NCI-H1105 treated with DMSO at 0.1 percent for 48 hours (cell line): ENCODE results near the gene NTNG2.
"Not testable (repeated sequence)": the region's sequence is repeated elsewhere in the genome, so short reads cannot be mapped to it uniquely, and the experiment has no call there.

Experiments used
- DNase-seq: peaks from one replicate; lab custom pipeline; 2025; lab: John Stamatoyannopoulos, UW

NTNG2 gene

DNA sequence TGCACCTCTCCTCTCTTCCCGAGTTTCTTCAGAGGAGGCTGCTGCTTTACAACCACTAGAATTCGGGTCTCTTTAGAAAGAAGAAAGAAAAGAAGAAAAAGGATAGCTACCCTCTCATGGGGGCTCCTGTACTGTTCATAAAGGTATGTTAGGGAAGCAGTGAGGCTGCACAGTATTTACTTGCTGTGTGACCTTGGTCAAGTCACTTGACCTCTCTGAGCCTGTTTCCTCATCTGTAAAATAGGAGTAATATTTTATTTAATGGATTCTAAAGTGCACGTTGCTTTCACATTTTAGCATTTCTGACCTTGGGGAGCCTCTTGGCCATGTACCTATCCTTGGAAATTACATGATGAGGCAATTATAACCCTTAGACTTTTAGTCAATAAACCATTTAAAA, 104.2 kb downstream of the NTNG2 start:
- DNase-seq = no peak

GRCh38 chr9:132267660-132268059, 105.8 kb downstream of the NTNG2 start:
- no peak for DNase-seq

- peak; percentile 62 for DNase-seq
Measured at GRCh38 chr9:132268725-132269352, 107.0 kb downstream of the NTNG2 start.

- not testable (repeated sequence) for DNase-seq
Measured at GRCh38 chr9:132269704-132270516, 108.1 kb downstream of the NTNG2 start.

DNA sequence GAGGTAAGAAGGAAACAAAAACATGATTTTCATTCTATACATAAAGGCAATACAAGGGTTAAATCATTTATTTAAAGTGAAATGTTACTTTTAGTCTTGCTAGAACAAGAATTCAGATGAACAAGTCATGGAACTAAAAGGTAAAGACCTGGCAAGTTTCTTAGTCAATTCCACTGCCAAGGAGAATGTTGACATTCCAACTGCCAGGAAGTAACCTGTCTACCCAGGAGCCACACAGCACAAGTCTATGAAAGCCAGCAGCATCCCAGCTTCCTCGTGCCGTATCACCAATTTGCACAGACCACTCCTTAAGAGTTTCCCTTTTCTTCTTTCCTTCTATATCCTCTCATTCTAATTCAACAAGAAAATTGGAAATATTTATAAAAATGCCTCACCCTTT, 113.0 kb downstream of the NTNG2 start:
- DNase-seq = no peak

GRCh38 chr9:132283165-132283564, 121.3 kb downstream of the NTNG2 start:
- no peak for DNase-seq

GRCh38 chr9:132283863-132284262, 122.0 kb downstream of the NTNG2 start:
- no peak for DNase-seq

DNA sequence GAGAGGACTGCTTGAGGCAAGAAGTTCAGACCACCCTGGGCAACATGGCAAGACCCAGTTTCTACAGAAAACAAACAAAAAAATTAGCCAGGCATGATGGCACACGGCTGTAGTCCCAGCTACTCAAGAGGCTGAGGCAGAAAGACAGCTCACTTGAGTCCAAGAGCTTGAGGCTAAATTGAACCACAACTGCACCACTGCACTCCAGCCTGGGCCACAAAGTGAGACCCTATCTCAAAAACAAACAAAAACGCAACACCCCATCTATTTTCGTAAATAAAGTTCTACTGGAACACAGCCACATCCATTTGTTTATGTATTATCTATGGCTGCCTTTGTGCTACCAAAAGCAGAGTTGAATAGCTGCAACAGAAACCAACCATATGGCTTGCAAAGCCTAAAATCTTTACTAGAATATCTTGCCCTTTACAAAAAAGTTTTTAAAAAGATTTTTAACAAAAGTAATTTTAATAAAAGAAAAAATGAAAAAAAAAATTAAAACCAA, 125.5 kb downstream of the NTNG2 start:
- no peak for DNase-seq

GRCh38 chr9:132288361-132288760, 126.5 kb downstream of the NTNG2 start:
- DNase-seq = no peak

DNA sequence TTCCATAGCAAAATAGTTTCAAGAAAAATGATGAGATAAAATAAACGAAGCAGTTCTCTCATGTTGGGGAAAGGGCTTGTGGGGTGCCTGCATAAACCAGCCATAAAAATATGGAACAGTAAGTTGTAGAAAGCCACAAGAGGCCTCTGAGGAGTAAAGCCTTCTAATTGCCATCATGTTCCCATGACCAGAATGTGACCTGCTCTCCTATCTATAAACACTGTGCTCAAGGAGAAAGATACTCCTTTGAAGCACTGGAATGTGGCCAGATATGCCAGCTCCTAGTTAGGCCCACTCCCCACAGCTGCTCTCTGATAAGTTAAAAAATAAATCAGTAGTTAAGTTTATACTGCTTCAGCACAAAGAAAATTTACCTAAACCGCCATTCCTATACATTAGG, 127.1 kb downstream of the NTNG2 start:
- no peak for DNase-seq

DNA sequence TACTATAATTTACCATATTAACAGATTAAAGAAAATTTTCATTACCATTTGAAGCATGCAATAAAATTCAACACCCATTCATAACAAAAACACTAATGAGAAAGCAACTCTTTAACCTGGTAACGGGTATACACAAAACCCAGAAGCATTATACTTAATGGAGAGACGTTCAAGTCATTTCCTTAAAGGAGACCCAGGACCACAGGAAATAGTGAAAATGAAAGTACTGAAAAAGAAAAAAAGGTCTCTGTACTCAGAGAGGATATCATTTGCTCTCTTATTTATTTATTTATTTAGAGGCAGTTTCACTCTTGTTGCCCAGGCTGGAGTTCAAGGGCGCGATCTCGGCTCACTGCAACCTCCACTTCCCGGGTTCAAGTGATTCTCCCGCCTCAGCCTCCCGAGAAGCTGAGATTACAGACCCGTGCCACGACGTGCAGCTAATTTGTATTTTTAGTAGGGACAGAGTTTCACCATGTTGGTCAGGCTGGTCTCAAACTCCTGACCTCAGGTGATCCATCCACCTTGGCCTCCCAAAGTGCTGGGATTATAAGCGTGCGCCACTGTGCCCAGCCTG, 131.4 kb downstream of the NTNG2 start:
- DNase-seq = no peak
